CD4-positive, alpha-beta T cell (primary cell): ENCODE data around the gene DHX57. TPM values are rescaled to one million over a fixed set of nuclear protein-coding genes. Genes with fewer than 3 reads are reported as not detected.

ENCODE experiments used
- ATAC-seq: fragments of 200-7000 bp; cut with Tn5 transposase; one replicate; pipeline ENCODE4 v1.10.0; 2022; ENCODE audit warnings: mild to moderate bottlenecking; ENCODE audit not compliant: poor library complexity
- CTCF ChIA-PET: fragments of 350-600 bp; sonication (Branson Sonifier 250); formaldehyde crosslinking; loops from one replicate; lab custom pipeline; 2021; ENCODE audit warnings: antibody characterized with exemption, inconsistent platforms; lab: Charles Lee
- POLR2A ChIA-PET: fragments of 350-600 bp; sonication (Branson Sonifier 250); formaldehyde crosslinking; loops from one replicate; lab custom pipeline; 2021; ENCODE audit warnings: antibody characterized with exemption, inconsistent platforms; lab: Charles Lee
- DNase-seq, 14 experiments: peaks; one replicate each; pipeline ENCODE4 v3.0.0-alpha.2; 2013 to 2020; ENCODE audit warnings: mixed read lengths in 2 of 14
- H3K27ac ChIP-seq, 2 donors: one replicate each; pipeline versions ENCODE4 v1.5.1 to v1.7.0; 2013; ENCODE audit warnings: low read length in 2 of 2, low read depth in 1 of 2, mild to moderate bottlenecking in 1 of 2
- H3K27me3 ChIP-seq, 2 experiments: 1 replicate in 1 of 2; 2 replicates in 1 of 2; pipeline versions ENCODE4 v1.6.1 to v1.7.0; 2013; ENCODE audit warnings: low read length in 2 of 2, control low read depth in 1 of 2, mild to moderate bottlenecking in 1 of 2, moderate library complexity in 1 of 2; ENCODE audit not compliant: insufficient read depth in 2 of 2, control insufficient read depth in 1 of 2
- H3K36me3 ChIP-seq: one replicate; pipeline ENCODE4 v1.6.1; 2013; ENCODE audit warnings: low read length, control low read depth; ENCODE audit not compliant: insufficient read depth
- H3K4me1 ChIP-seq: one replicate; pipeline ENCODE4 v1.6.1; 2013; ENCODE audit warnings: low read length, control low read depth; ENCODE audit not compliant: insufficient read depth
- H3K4me3 ChIP-seq: one replicate; pipeline ENCODE4 v1.5.1; 2013; ENCODE audit warnings: mild to moderate bottlenecking, low read length, moderate library complexity
- H3K9me3 ChIP-seq, 2 experiments: 1 replicate in 1 of 2; 2 replicates in 1 of 2; pipeline versions ENCODE4 v1.6.1 to v1.7.0; 2013; ENCODE audit warnings: low read length in 2 of 2, mild to moderate bottlenecking in 2 of 2, control low read depth in 1 of 2, moderate library complexity in 1 of 2; ENCODE audit not compliant: control insufficient read depth in 1 of 2, insufficient read depth in 1 of 2
- H3K27ac Mint-ChIP-seq: one replicate; pipeline ENCODE4 v1.8.0; 2020; ENCODE audit warnings: mixed read lengths
- H3K27me3 Mint-ChIP-seq: one replicate; pipeline ENCODE4 v1.8.0; 2021; ENCODE audit warnings: mixed read lengths
- H3K36me3 Mint-ChIP-seq: one replicate; pipeline ENCODE4 v1.8.0; 2021; ENCODE audit warnings: low read depth, mixed read lengths
- H3K4me1 Mint-ChIP-seq: one replicate; pipeline ENCODE4 v1.8.0; 2021; ENCODE audit warnings: low read depth, mixed read lengths
- H3K4me3 Mint-ChIP-seq: one replicate; pipeline ENCODE4 v1.8.0; 2020; ENCODE audit warnings: mild to moderate bottlenecking, mixed read lengths
- H3K9me3 Mint-ChIP-seq: one replicate; pipeline ENCODE4 v1.8.0; 2020; ENCODE audit warnings: mixed read lengths
- CTCF ChIP-seq: fragments of 200-600 bp; IDR thresholded peaks from one replicate; pipeline ENCODE4 v1.8.0; 2022; ENCODE audit warnings: antibody characterized with exemption, mild to moderate bottlenecking
- intact Hi-C, 2 experiments: fragments of 100-400 bp; cut with DNase I in 1 of 2; cut with micrococcal nuclease in 1 of 2; formaldehyde crosslinking; loops; one replicate each; pipeline versions ENCODE4 v1.15.1 to v1.9.0; 2023 to 2025; cut with DNase I, micrococcal nuclease
- total RNA-seq, 174 experiments: library from RNA in 2 of 174; stranded (reverse) in 2 of 174; gene quantifications; one replicate each; pipeline ENCODE4 v1.2.3 and lab custom pipeline; 2021 to 2026

DHX57 gene
- total RNA-seq, 2 experiments from 2014 or later = 13.9 to 14.1 TPM

GRCh38 chr2:38806733-38807059, 69.0 kb downstream of the DHX57 start:
- intact Hi-C loops = loop anchor here in 1 of 2 experiments (10.0 kb wide), 1 partner anchor 842 kb away; no protein-coding TSS in a partner anchor
- Histone ChIP-seq H3K27ac (no peak overlapping the region), H3K4me1 (no peaks in the 10 kb centered on the region), H3K4me3 (no peak overlapping the region), H3K27me3 (no peaks in the 10 kb centered on the region), H3K36me3 (peaks cover 32% of the 10 kb centered on the region), H3K9me3 (no peaks in the 10 kb centered on the region)
- ATAC-seq = no peak
- ChIA-PET POLR2A (no interaction called here), CTCF (interaction anchor here (0.7 kb wide), 1 partner anchor 301 kb away, joined by 3 read pairs; no protein-coding TSS in a partner anchor)
- Mint-ChIP-seq H3K27me3 (no peaks in the 10 kb centered on the region), H3K27ac (no peak overlapping the region), H3K4me1 (no peaks in the 10 kb centered on the region), H3K4me3 (no peak overlapping the region), H3K36me3 (peaks cover 32% of the 10 kb centered on the region), H3K9me3 (no peaks in the 10 kb centered on the region)
- no peak for TF ChIP-seq CTCF
- DNase-seq = no peak

GRCh38 chr2:38806015-38806732, 69.6 kb downstream of the DHX57 start:
- TF ChIP-seq CTCF = no peak
- Mint-ChIP-seq H3K9me3 (no peaks in the 10 kb centered on the region), H3K4me3 (no peak overlapping the region), H3K27ac (no peak overlapping the region), H3K36me3 (peaks cover 28% of the 10 kb centered on the region), H3K4me1 (no peaks in the 10 kb centered on the region), H3K27me3 (no peaks in the 10 kb centered on the region)
- Histone ChIP-seq H3K4me1 (no peaks in the 10 kb centered on the region), H3K4me3 (no peak overlapping the region), H3K36me3 (peaks cover 30% of the 10 kb centered on the region), H3K9me3 (no peaks in the 10 kb centered on the region), H3K27ac (no peak overlapping the region), H3K27me3 (no peaks in the 10 kb centered on the region)
- ChIA-PET POLR2A (no interaction called here), CTCF (interaction anchor here (0.7 kb wide), 1 partner anchor 301 kb away, joined by 3 read pairs; no protein-coding TSS in a partner anchor)
- intact Hi-C loops = loop anchor here in 1 of 2 experiments (10.0 kb wide), 1 partner anchor 841 kb away; no protein-coding TSS in a partner anchor
- DNase-seq = peak in 1 of 14 experiments; percentile 1
- ATAC-seq = no peak

- TF ChIP-seq CTCF = no peak
- no peak for ATAC-seq
- intact Hi-C loops = no loop called here
- no peak for DNase-seq
- Mint-ChIP-seq H3K27me3 (no peaks in the 10 kb centered on the region), H3K9me3 (no peaks in the 10 kb centered on the region), H3K4me1 (no peaks in the 10 kb centered on the region), H3K36me3 (peaks cover 40% of the 10 kb centered on the region), H3K4me3 (no peak overlapping the region), H3K27ac (no peak overlapping the region)
- no peaks in the 10 kb centered on the region for H3K9me3 ChIP-seq
- POLR2A ChIA-PET = no interaction called here
- no peaks in the 10 kb centered on the region for H3K27me3 ChIP-seq
- H3K36me3 ChIP-seq = peaks cover 15% of the 10 kb centered on the region
- CTCF ChIA-PET = no interaction called here
- no peaks in the 10 kb centered on the region for H3K4me1 ChIP-seq
- H3K4me3 ChIP-seq = no peak overlapping the region
- no peak overlapping the region for H3K27ac ChIP-seq
These were observed 77.8 kb downstream of the DHX57 start for GRCh38 chr2:38797953-38798352.
